ENCODE results near the gene YPEL2. TPM values are rescaled to one million over a fixed set of nuclear protein-coding genes. Genes with fewer than 3 reads are reported as not detected.

The YPEL2 gene
- total RNA-seq, 1 experiment from 2014 or later: 0.98 TPM

- DNase-seq: no peak
- Mint-ChIP-seq H3K4me3 (no peak overlapping the region), H3K4me1 (no peaks in the 10 kb centered on the region; a peak in 1 of 4 replicates), H3K9me3 (peaks cover 7 to 14% of the 10 kb centered on the region in 2 experiments), H3K27ac (no peak overlapping the region), H3K36me3 (ENCODE audit: insufficient read depth in 1 of 3, low read depth in 3 of 3) (peaks cover 0 to 5% (median 0%) of the 10 kb centered on the region in 3 experiments; a peak in 3 of 7 replicates), H3K27me3 (ENCODE audit: low read depth) (peaks cover 10% of the 10 kb centered on the region)
- H3K56ac ChIP-seq (ENCODE audit: insufficient read length, low read depth, low read length): no peak overlapping the region
- no peaks in the 10 kb centered on the region for H3K23me2 ChIP-seq (ENCODE audit: insufficient read length, low read depth, low read length, poor library complexity, severe bottlenecking)
- H4K8ac ChIP-seq (replicated peaks; ENCODE audit: insufficient read length, low read depth, low read length): no peak overlapping the region
- H2AFZ ChIP-seq (ENCODE audit: low read length): no peak overlapping the region
- H3K14ac ChIP-seq (ENCODE audit: insufficient read depth, low read length): no peak overlapping the region
- no peak overlapping the region for H3K4me2 ChIP-seq (ENCODE audit: insufficient read depth, insufficient read length, low read length)
- H2BK12ac ChIP-seq (ENCODE audit: insufficient read length, low read depth, low read length): no peak overlapping the region
- no peak overlapping the region for H2BK15ac ChIP-seq (ENCODE audit: low read depth, low read length)
- H3K27me3 ChIP-seq (ENCODE audit: insufficient read depth, low read length): no peaks in the 10 kb centered on the region
- H3T11ph ChIP-seq (ENCODE audit: low read length): no peak overlapping the region
- H3K27ac ChIP-seq (ENCODE audit: insufficient read length, low read depth, low read length): no peak overlapping the region
- WGBS (ENCODE audit: extremely low coverage, insufficient read length, low lambda C conversion rate): no CpG with 5 or more reads among the region's 8 CpGs
- no peaks in the 10 kb centered on the region for H3K9me3 ChIP-seq (ENCODE audit: control insufficient read depth, low read depth, low read length)
- no peaks in the 10 kb centered on the region for H4K20me1 ChIP-seq (ENCODE audit: control insufficient read depth, insufficient read depth, insufficient read length)
- H3K9ac ChIP-seq (ENCODE audit: extremely low read depth, insufficient read length, low read length): no peak overlapping the region
- H4K91ac ChIP-seq (ENCODE audit: insufficient read length, low read depth, low read length): no peak overlapping the region
- no peak overlapping the region for H3K4ac ChIP-seq (ENCODE audit: low read depth, low read length)
- H3K4me1 ChIP-seq (ENCODE audit: insufficient read depth, low read length): no peaks in the 10 kb centered on the region
- TF ChIP-seq CTCF (conservative IDR thresholded peaks at IDR 0.05): no peak
- no peak overlapping the region for H2BK120ac ChIP-seq (ENCODE audit: low read depth, low read length, poor library complexity, severe bottlenecking)
- H2BK5ac ChIP-seq (ENCODE audit: insufficient read length, low read length): no peak overlapping the region
- no peak overlapping the region for H4K5ac ChIP-seq (ENCODE audit: insufficient read length, low read depth, low read length)
- H3K79me1 ChIP-seq (ENCODE audit: insufficient read depth, low read depth, low read length, poor library complexity, severe bottlenecking): no peaks in the 10 kb centered on the region
- H3K18ac ChIP-seq (ENCODE audit: insufficient read length, low read depth, low read length): no peak overlapping the region
- no peak overlapping the region for H2BK20ac ChIP-seq (ENCODE audit: low read depth, low read length, poor library complexity, severe bottlenecking)
- H3K79me2 ChIP-seq (ENCODE audit: insufficient read depth, low read length): no peaks in the 10 kb centered on the region
- H3K23ac ChIP-seq (ENCODE audit: insufficient read length, low read depth, low read length): no peak overlapping the region
- no peak overlapping the region for H2AK5ac ChIP-seq (ENCODE audit: insufficient read length, low read length)
Measured at GRCh38 chr17:59413014-59413766, 81.7 kb downstream of the YPEL2 start.
